MM.1S (cell line): Measurements from ENCODE around the gene PCYT1B.

ENCODE experiments used
- EZH2phosphoT487 ChIP-seq: fragments of 300-600 bp; sonication (generic); IDR thresholded peaks from 2 replicates; pipeline ENCODE4 v1.6.1; 2018; ENCODE audit warnings: antibody characterized with exemption, low read length
- TF ChIP-seq, protein P1 (sequence below): fragments of 300-600 bp; sonication (generic); IDR thresholded peaks from 2 replicates; pipeline ENCODE4 v1.5.1; 2016; ENCODE audit warnings: antibody characterized with exemption, low read length, mixed read lengths

- TF ChIP-seq, protein P1, sequence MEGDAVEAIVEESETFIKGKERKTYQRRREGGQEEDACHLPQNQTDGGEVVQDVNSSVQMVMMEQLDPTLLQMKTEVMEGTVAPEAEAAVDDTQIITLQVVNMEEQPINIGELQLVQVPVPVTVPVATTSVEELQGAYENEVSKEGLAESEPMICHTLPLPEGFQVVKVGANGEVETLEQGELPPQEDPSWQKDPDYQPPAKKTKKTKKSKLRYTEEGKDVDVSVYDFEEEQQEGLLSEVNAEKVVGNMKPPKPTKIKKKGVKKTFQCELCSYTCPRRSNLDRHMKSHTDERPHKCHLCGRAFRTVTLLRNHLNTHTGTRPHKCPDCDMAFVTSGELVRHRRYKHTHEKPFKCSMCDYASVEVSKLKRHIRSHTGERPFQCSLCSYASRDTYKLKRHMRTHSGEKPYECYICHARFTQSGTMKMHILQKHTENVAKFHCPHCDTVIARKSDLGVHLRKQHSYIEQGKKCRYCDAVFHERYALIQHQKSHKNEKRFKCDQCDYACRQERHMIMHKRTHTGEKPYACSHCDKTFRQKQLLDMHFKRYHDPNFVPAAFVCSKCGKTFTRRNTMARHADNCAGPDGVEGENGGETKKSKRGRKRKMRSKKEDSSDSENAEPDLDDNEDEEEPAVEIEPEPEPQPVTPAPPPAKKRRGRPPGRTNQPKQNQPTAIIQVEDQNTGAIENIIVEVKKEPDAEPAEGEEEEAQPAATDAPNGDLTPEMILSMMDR = no peak
- no peak for TF ChIP-seq EZH2phosphoT487
Measured at GRCh38 chrX:24692305-24692704, 45.2 kb upstream of the PCYT1B start.
